Gastroesophageal sphincter (tissue), 4 donors: ENCODE measurements around the gene CDC42BPA. TPM values are rescaled to one million over a fixed set of nuclear protein-coding genes. Genes with fewer than 3 reads are reported as not detected.

Source experiments
- ATAC-seq: fragments of 150-250 bp; one replicate; pipeline ENCODE4 v1.9.1; 2016; ENCODE audit warnings: mild to moderate bottlenecking, moderate library complexity
- H3K27ac ChIP-seq, 4 donors: fragments of 200-600 bp; sonication (generic) in 3 of 4; 1 replicate in 3 of 4; 2 replicates in 1 of 4; pipeline ENCODE4 v1.5.1; 2016 to 2019
- H3K27me3 ChIP-seq: fragments of 200-600 bp; sonication (generic); one replicate; pipeline ENCODE4 v1.5.1; 2019
- H3K36me3 ChIP-seq, 2 donors: fragments of 200-600 bp; sonication (generic); one replicate each; pipeline ENCODE4 v1.5.1; 2019; ENCODE audit warnings: control low read depth in 1 of 2
- H3K4me1 ChIP-seq, 3 donors: fragments of 200-600 bp; sonication (generic); 1 replicate in 2 of 3; 2 replicates in 1 of 3; pipeline ENCODE4 v1.5.1; 2016 to 2019; ENCODE audit warnings: control low read depth in 2 of 3
- H3K4me3 ChIP-seq, 2 donors: fragments of 200-600 bp; sonication (generic); one replicate each; pipeline ENCODE4 v1.5.1; 2019; ENCODE audit warnings: mild to moderate bottlenecking in 1 of 2, moderate library complexity in 1 of 2
- H3K9me3 ChIP-seq, 3 donors: fragments of 200-600 bp; sonication (generic); one replicate each; pipeline ENCODE4 v1.5.1; 2017 to 2019; ENCODE audit warnings: control low read depth in 2 of 3
- EP300 ChIP-seq: sonication (generic); formaldehyde crosslinking; IDR thresholded peaks from one replicate; pipeline ENCODE4 v1.6.1; 2017; ENCODE audit warnings: antibody characterized with exemption, mild to moderate bottlenecking
- POLR2A ChIP-seq, 2 donors: fragments of 450-650 bp; IDR thresholded peaks; one replicate each; pipeline ENCODE4 v1.6.1; 2017; ENCODE audit warnings: antibody characterized with exemption in 2 of 2, mild to moderate bottlenecking in 2 of 2, moderate library complexity in 1 of 2
- POLR2AphosphoS5 ChIP-seq: sonication (generic); formaldehyde crosslinking; IDR thresholded peaks from one replicate; pipeline ENCODE4 v1.6.1; 2017; ENCODE audit warnings: antibody characterized with exemption
- WGBS, 2 donors: methylation state at CpG; one replicate each; pipeline ENCODE4 v1.1.5; 2018; ENCODE audit warnings: low coverage in 1 of 2; 5-methylcytosine and 5-hydroxymethylcytosine counted together
- total RNA-seq, 4 donors: library from RNA; depleted of rRNA; stranded (reverse); fragments of >200 nt; gene quantifications; one replicate each; pipeline ENCODE4 v1.1.0, GENCODE V29; 2016
- TF ChIP-seq, protein P1 (sequence below), 4 experiments: fragments of 200-600 bp in 2 of 4; fragments of 450-650 bp in 2 of 4; sonication (generic) in 1 of 4; IDR thresholded peaks; one replicate each; pipeline ENCODE4 v1.5.1; 2017 to 2019; ENCODE audit warnings: antibody characterized with exemption in 4 of 4, mild to moderate bottlenecking in 2 of 4, moderate library complexity in 2 of 4

CDC42BPA gene
- total RNA-seq, 4 donors from 2014 or later = 60.7 to 92.1 (median 74.1) TPM

DNA sequence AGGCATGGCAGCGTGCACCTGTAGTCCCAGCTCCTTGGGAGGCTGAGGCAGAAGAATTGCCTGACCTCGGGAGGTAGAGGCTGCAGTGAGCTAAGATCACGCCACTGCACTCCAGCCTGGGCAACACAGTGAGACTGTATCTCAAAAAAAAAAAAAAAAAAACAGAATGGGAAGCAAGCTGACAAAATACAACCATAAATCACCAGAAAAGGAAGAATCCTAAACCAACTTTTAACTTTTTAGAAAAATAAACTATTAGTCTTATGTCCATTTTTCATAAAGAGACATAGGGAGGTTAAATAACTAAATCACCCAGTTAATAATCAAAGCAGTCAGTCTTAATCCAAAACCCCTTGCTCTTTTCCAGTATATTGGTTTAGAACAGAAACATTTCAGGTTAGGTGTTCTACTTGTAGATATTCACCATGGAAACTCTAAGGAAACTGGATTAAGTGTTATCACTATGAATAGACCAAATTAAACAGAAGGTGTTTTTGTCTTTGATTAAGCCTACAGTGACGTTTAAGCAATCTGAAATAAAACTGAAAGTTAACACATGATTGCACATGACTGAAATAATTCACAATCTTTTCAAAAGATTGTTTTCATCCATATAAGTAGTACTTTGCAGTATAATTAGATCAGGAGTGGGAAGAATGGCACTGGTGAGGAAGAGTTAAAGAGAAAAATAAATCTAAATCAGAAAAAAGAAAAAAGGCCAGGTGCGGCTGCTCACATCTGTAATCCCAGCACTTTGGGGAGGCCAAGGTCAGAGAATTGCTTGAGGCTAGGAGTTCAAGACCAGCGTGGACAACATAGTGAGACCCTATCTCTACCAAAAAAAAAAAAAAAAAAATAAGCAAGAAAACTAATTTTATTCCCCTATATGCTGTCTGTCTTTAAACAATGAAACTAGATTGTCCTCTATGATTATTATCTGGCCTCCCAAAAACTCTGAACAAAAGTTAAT lies 9.6 kb downstream of the CDC42BPA start:
- Histone ChIP-seq H3K27me3 (no peaks in the 10 kb centered on the region), H3K4me1 (peaks cover 0 to 65% (median 3%) of the 10 kb centered on the region in 3 donors), H3K27ac (peak overlapping the region in 1 of 4 donors; percentile 3), H3K4me3 (no peak overlapping the region), H3K9me3 (no peaks in the 10 kb centered on the region), H3K36me3 (no peaks in the 10 kb centered on the region)
- ATAC-seq = no peak
- TF ChIP-seq POLR2AphosphoS5 (no peak), POLR2A (IDR thresholded peaks at IDR 0.05) (no peak)
- WGBS, 2 donors = 55 to 63% methylated on average over 3 to 6 of the region's 6 CpGs

DNA sequence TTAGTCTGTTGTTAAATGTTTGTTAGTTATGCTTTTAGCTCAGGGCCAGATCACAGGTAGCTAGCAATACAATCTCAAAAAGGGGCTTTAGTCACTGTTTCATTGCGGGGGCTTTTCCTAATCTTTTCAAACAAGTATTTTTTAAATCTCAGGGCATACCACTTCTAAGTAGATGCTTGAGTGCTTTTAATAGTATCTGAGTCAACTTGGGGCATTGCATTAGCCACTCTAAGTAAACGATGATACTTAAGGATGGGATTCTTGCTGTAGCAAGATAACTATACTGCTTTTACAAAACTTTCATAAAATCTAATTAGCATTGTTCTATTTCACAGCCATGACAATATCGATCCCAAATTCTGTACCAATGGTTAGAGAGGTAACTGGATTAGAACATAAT lies 11.6 kb downstream of the CDC42BPA start:
- TF ChIP-seq EP300 = no peak
- TF ChIP-seq POLR2AphosphoS5 = no peak
- TF ChIP-seq POLR2A (IDR thresholded peaks at IDR 0.05) = no peak
- TF ChIP-seq, protein P1, sequence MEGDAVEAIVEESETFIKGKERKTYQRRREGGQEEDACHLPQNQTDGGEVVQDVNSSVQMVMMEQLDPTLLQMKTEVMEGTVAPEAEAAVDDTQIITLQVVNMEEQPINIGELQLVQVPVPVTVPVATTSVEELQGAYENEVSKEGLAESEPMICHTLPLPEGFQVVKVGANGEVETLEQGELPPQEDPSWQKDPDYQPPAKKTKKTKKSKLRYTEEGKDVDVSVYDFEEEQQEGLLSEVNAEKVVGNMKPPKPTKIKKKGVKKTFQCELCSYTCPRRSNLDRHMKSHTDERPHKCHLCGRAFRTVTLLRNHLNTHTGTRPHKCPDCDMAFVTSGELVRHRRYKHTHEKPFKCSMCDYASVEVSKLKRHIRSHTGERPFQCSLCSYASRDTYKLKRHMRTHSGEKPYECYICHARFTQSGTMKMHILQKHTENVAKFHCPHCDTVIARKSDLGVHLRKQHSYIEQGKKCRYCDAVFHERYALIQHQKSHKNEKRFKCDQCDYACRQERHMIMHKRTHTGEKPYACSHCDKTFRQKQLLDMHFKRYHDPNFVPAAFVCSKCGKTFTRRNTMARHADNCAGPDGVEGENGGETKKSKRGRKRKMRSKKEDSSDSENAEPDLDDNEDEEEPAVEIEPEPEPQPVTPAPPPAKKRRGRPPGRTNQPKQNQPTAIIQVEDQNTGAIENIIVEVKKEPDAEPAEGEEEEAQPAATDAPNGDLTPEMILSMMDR (IDR thresholded peaks at IDR 0.05) = no peak
- Histone ChIP-seq H3K4me1 (peaks cover 0 to 54% (median 0%) of the 10 kb centered on the region in 3 donors), H3K36me3 (no peaks in the 10 kb centered on the region), H3K9me3 (no peaks in the 10 kb centered on the region), H3K27me3 (no peaks in the 10 kb centered on the region), H3K4me3 (no peak overlapping the region), H3K27ac (no peak overlapping the region)
- 85 to 86% methylated on average over 3 of the region's 3 CpGs for WGBS, 2 donors
- no peak for ATAC-seq

DNA sequence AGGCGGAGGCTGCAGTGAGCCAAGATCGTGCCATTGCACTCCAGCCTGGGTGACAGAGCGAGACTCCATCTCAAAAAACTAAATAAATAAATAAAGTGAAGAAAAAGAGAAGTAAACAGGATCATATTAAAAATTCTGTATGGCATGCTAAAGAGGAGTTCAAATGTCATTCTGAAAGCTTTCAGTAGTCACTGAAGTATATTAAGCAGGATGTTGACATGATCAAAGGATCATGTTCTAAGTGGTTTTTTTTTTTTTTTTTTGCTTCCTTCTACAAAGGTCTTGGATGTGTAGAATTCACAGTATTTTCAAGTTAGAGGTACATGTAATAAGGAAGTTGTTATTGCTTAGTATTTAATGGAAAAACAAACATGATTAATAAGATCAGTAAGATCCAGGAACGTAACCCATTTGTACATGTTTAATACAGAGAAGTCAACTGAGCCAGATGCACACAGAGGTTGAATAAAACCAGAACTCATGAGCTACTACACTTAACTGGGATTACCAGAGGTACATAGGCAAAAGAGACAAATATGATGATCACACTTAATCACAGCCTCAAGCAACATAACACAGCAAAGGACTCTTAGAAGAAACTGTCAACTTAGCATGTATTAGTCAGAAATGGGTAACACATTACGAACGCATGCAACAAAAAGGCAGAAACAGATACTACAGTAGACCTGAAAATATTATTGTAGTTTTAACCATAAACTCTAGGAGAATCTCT lies 12.2 kb downstream of the CDC42BPA start:
- WGBS, 2 donors = 84 to 88% methylated on average over 5 to 6 of the region's 6 CpGs
- peaks cover 0 to 54% (median 0%) of the 10 kb centered on the region in 3 donors for H3K4me1 ChIP-seq
- no peak overlapping the region for H3K4me3 ChIP-seq
- no peak for ATAC-seq
- H3K36me3 ChIP-seq = no peaks in the 10 kb centered on the region
- no peaks in the 10 kb centered on the region for H3K9me3 ChIP-seq
- TF ChIP-seq, protein P1 (IDR thresholded peaks at IDR 0.05) = no peak
- TF ChIP-seq EP300 = no peak
- no peak for TF ChIP-seq POLR2AphosphoS5
- no peak for TF ChIP-seq POLR2A (IDR thresholded peaks at IDR 0.05)
- H3K27me3 ChIP-seq = no peaks in the 10 kb centered on the region
- H3K27ac ChIP-seq = no peak overlapping the region

DNA sequence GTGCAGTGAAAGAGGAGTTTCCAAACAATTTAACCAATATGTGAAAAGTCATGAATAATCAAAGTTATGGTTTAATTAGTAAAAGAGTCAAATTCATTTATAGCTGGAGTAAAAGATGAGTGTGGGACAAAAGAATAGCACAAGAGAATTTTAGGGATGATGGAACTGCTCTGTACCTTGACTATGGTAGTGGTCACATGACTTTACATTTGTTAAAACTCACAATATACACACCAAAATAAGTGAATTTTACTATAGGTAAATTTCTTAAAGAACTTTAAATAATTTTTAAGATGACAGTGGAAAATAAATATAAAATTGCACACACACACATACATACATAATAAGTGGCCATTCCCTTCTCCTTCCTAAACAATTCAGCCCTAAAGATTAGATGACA lies 13.6 kb downstream of the CDC42BPA start:
- Histone ChIP-seq H3K27ac (no peak overlapping the region), H3K27me3 (no peaks in the 10 kb centered on the region), H3K4me1 (peaks cover 0 to 50% (median 3%) of the 10 kb centered on the region in 3 donors), H3K9me3 (no peaks in the 10 kb centered on the region), H3K4me3 (no peak overlapping the region), H3K36me3 (no peaks in the 10 kb centered on the region)
- TF ChIP-seq POLR2AphosphoS5 = no peak
- no peak for TF ChIP-seq EP300
- TF ChIP-seq, protein P1 (IDR thresholded peaks at IDR 0.05) = no peak
- no peak for TF ChIP-seq POLR2A (IDR thresholded peaks at IDR 0.05)
- no peak for ATAC-seq

DNA sequence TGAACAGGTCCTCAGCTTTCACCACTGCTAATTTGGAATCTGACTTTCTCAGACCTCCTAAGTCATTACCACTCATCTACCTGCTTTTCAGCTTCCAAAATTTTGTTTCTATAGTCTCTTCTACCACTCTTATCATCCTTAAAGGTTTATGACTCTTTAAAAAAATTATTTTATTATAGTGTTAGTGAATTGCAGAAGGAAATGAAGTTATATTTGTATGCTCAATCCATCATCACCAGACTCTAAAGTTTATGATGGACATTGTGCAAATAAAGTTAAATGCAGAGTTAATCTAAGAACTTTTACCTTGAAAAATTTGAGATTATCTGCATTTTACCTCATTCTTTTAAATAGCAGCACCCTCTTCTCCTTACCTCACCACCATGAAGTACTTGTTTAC lies 14.6 kb downstream of the CDC42BPA start:
- H3K4me1 ChIP-seq = peaks cover 0 to 50% (median 6%) of the 10 kb centered on the region in 3 donors
- ATAC-seq = no peak
- no peaks in the 10 kb centered on the region for H3K36me3 ChIP-seq
- TF ChIP-seq EP300 (no peak), POLR2AphosphoS5 (no peak), POLR2A (IDR thresholded peaks at IDR 0.05) (no peak)
- TF ChIP-seq, protein P1 (IDR thresholded peaks at IDR 0.05) = no peak
- no peaks in the 10 kb centered on the region for H3K27me3 ChIP-seq
- no peak overlapping the region for H3K4me3 ChIP-seq
- no peak overlapping the region for H3K27ac ChIP-seq
- no peaks in the 10 kb centered on the region for H3K9me3 ChIP-seq
